Measurements from ENCODE around the gene SPP2.

Gene SPP2

DNA sequence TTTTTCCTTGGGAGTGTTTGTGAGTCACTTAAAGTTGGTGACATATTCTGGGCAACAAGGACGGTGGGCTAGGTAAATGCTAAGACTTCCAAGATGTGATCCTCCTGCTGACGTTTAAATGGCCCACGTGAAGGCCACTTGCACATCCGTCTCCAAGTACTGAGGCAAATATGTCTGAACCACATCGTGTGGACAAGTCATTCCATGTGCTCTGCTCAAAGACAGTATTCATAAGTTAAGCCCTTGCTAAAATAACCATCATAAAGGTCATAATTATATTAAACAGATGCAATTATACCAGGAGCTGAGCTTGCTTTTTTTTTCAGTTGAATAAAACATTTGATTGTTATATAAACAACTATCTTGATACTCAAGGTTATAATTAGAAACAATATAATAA, 44.8 kb downstream of the SPP2 start:
- TF ChIP-seq, protein P1, sequence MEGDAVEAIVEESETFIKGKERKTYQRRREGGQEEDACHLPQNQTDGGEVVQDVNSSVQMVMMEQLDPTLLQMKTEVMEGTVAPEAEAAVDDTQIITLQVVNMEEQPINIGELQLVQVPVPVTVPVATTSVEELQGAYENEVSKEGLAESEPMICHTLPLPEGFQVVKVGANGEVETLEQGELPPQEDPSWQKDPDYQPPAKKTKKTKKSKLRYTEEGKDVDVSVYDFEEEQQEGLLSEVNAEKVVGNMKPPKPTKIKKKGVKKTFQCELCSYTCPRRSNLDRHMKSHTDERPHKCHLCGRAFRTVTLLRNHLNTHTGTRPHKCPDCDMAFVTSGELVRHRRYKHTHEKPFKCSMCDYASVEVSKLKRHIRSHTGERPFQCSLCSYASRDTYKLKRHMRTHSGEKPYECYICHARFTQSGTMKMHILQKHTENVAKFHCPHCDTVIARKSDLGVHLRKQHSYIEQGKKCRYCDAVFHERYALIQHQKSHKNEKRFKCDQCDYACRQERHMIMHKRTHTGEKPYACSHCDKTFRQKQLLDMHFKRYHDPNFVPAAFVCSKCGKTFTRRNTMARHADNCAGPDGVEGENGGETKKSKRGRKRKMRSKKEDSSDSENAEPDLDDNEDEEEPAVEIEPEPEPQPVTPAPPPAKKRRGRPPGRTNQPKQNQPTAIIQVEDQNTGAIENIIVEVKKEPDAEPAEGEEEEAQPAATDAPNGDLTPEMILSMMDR (IDR thresholded peaks at IDR 0.05; ENCODE audit: borderline replicate concordance, control extremely low read depth, extremely low read depth, insufficient read depth, missing control alignments), result no peak
- no peak for DNase-seq (ENCODE audit: low spot score)
- in situ Hi-C loops (cut with MboI; ENCODE audit: low sequenced_read_pairs, unreplicated experiment), result no loop called here

DNA sequence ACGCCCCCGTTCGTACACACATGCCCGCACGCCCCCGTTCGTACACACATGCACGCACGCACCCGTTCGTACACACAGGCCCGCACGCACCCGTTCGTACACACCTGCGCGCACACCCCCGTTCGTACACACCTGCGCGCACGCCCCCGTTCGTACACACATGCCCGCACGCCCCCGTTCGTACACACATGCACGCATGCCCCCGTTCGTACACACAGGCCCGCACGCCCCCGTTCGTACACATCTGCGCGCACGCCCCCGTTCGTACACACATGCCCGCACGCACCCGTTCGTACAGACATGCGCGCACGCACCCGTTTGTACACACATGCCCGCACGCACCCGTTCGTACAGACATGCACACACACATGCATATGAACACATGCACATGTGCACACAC, 45.7 kb downstream of the SPP2 start:
- DNase-seq (ENCODE audit: low spot score), result no peak
- in situ Hi-C loops (cut with MboI; ENCODE audit: low sequenced_read_pairs, unreplicated experiment), result no loop called here
- TF ChIP-seq, protein P1 (IDR thresholded peaks at IDR 0.05; ENCODE audit: borderline replicate concordance, control extremely low read depth, extremely low read depth, insufficient read depth, missing control alignments), result no peak

DNA sequence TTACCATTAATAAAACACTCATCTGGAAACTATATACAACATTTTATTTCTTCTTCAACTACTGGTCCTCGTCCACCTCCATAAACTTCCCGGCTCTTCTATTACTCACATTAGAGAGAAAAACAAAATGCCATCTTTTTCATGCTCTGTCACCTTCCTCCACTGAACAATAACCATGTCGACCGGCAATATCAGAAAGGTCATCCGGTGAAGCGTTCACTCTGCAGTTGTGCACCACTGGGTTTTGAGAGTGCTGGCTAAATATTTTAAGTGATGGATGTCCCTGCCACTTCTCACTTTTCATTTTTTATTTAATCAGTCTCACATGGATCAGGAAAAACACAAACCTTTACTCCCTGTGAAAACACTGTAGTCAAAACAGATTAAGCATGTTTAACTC, 48.2 kb downstream of the SPP2 start:
- no peak for DNase-seq (ENCODE audit: low spot score)
- in situ Hi-C loops (cut with MboI; ENCODE audit: low sequenced_read_pairs, unreplicated experiment), result no loop called here
- TF ChIP-seq, protein P1 (IDR thresholded peaks at IDR 0.05; ENCODE audit: borderline replicate concordance, control extremely low read depth, extremely low read depth, insufficient read depth, missing control alignments), result no peak

DNA sequence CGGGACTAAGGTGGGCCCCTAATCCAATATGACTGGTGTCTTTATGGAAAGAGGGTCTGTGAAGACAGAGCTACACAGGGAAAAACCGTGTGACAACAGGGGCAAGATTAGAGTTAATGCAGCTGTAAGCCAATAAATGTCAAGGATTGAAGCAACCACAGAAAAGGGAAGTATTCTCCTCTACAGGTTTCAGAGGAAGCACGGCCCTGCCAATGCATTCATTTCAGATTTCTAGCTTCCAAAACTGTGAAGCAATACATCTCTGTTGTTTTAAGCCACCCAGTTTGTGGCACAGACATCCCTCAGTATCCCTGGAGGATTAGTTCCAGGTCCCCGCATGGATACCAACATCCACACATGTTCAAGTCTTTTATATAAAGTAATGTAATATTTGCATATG, 48.8 kb downstream of the SPP2 start:
- TF ChIP-seq, protein P1 (IDR thresholded peaks at IDR 0.05; ENCODE audit: borderline replicate concordance, control extremely low read depth, extremely low read depth, insufficient read depth, missing control alignments), result no peak
- in situ Hi-C loops (cut with MboI; ENCODE audit: low sequenced_read_pairs, unreplicated experiment), result no loop called here
- DNase-seq (ENCODE audit: low spot score), result no peak

DNA sequence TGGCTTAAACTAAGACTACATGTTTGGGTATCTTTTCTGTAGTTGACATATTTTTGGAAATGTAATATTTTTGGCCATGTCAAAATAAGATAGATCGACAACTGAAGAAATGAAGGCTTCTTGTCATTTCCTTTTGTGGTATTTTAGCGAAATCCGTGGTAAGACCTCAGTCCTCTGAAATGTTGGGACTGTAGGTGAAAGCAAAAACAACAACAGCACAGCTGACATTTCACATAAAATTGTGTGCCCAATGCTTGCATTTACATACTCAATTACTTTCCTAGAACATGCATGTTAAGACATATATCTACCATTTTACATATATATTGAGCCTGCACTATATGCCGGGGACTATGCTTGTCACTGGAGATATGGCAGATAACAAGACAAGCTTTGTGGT, 50.2 kb downstream of the SPP2 start:
- TF ChIP-seq, protein P1 (IDR thresholded peaks at IDR 0.05; ENCODE audit: borderline replicate concordance, control extremely low read depth, extremely low read depth, insufficient read depth, missing control alignments), result no peak
- in situ Hi-C loops (cut with MboI; ENCODE audit: low sequenced_read_pairs, unreplicated experiment), result no loop called here
- no peak for DNase-seq (ENCODE audit: low spot score)

DNA sequence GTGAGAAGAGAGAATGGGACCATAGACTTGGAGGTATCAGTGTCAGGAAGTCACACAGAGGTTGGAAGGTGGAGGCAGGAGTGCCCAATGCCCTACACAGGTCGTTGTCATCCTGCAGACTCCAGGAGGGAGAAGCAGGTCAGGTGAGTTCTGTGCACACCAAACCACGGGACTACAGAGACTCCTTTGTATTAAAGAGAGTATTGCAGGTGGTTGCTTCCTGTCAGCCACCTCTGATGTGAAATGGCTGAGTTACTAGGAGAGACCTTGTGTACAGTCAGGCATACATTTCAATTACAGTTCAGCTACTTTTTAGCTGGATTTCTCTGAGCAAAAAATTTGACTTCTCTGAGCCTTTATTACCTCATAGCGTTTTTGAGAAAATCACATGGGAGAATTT, 51.6 kb downstream of the SPP2 start:
- in situ Hi-C loops (cut with MboI; ENCODE audit: low sequenced_read_pairs, unreplicated experiment), result no loop called here
- DNase-seq (ENCODE audit: low spot score), result no peak

More for the DNA sequence above, 51.6 kb downstream of the SPP2 start:
- TF ChIP-seq, protein P1 (IDR thresholded peaks at IDR 0.05; ENCODE audit: borderline replicate concordance, control extremely low read depth, extremely low read depth, insufficient read depth, missing control alignments), result no peak
